Measurements from ENCODE around the gene ESYT1. TPM values are rescaled to one million over a fixed set of nuclear protein-coding genes. Genes with fewer than 3 reads are reported as not detected.

Gene ESYT1
- total and polyA plus RNA-seq, 2 donors: 39.2 to 63.4 TPM

GRCh38 chr12:56160894-56161689 is 33.0 kb downstream of the ESYT1 start:
- Histone ChIP-seq H3K27ac (ENCODE audit: low read depth in 1 of 2, low read length in 1 of 2) (peak overlapping the region; percentile 91 to 92), H3K27me3 (ENCODE audit: control insufficient read depth in 2 of 2, insufficient read depth in 1 of 2, low read length in 1 of 2) (no peaks in the 10 kb centered on the region), H3K4me3 (ENCODE audit: low read length in 2 of 2) (peak overlapping the region; percentile 62 to 88), H3K9me3 (ENCODE audit: control insufficient read depth in 2 of 2, insufficient read depth in 1 of 2, low read length in 1 of 2) (no peaks in the 10 kb centered on the region), H3K36me3 (ENCODE audit: control insufficient read depth in 2 of 2, insufficient read depth in 2 of 2, low read length in 1 of 2) (peaks cover 60 to 68% of the 10 kb centered on the region in 2 donors), H3K4me1 (ENCODE audit: control insufficient read depth in 2 of 2, insufficient read depth in 2 of 2, low read length in 2 of 2) (peaks cover 26 to 41% of the 10 kb centered on the region in 2 donors)
- DNase-seq (ENCODE audit: low read depth in 6 of 9, low spot score in 9 of 9): no peak
- WGBS: 95% methylated on average over 11 of the region's 11 CpGs

- Histone ChIP-seq H3K27me3 (ENCODE audit: control insufficient read depth in 2 of 2, insufficient read depth in 1 of 2, low read length in 1 of 2) (no peaks in the 10 kb centered on the region), H3K27ac (ENCODE audit: low read depth in 1 of 2, low read length in 1 of 2) (peak overlapping the region; percentile 32 to 46), H3K36me3 (ENCODE audit: control insufficient read depth in 2 of 2, insufficient read depth in 2 of 2, low read length in 1 of 2) (peaks cover 63 to 73% of the 10 kb centered on the region in 2 donors), H3K4me1 (ENCODE audit: control insufficient read depth in 2 of 2, insufficient read depth in 2 of 2, low read length in 2 of 2) (peaks cover 26 to 41% of the 10 kb centered on the region in 2 donors), H3K4me3 (ENCODE audit: low read length in 2 of 2) (no peak overlapping the region), H3K9me3 (ENCODE audit: control insufficient read depth in 2 of 2, insufficient read depth in 1 of 2, low read length in 1 of 2) (no peaks in the 10 kb centered on the region)
- no peak for DNase-seq (ENCODE audit: low read depth in 6 of 9, low spot score in 9 of 9)
- WGBS: 93% methylated on average over 10 of the region's 10 CpGs
Observed at GRCh38 chr12:56161690-56162351, 33.8 kb downstream of the ESYT1 start.

- H3K4me1 ChIP-seq (ENCODE audit: control insufficient read depth in 2 of 2, insufficient read depth in 2 of 2, low read length in 2 of 2): peaks cover 22 to 32% of the 10 kb centered on the region in 2 donors
- peak overlapping the region in 1 of 2 donors; percentile 38 for H3K27ac ChIP-seq (ENCODE audit: low read depth in 1 of 2, low read length in 1 of 2)
- DNase-seq (ENCODE audit: low read depth in 6 of 9, low spot score in 9 of 9): no peak
- H3K9me3 ChIP-seq (ENCODE audit: control insufficient read depth in 2 of 2, insufficient read depth in 1 of 2, low read length in 1 of 2): no peaks in the 10 kb centered on the region
- 96% methylated on average over 11 of the region's 11 CpGs for WGBS
- H3K4me3 ChIP-seq (ENCODE audit: low read length in 2 of 2): no peak overlapping the region
- H3K36me3 ChIP-seq (ENCODE audit: control insufficient read depth in 2 of 2, insufficient read depth in 2 of 2, low read length in 1 of 2): peaks cover 71 to 78% of the 10 kb centered on the region in 2 donors
- no peaks in the 10 kb centered on the region for H3K27me3 ChIP-seq (ENCODE audit: control insufficient read depth in 2 of 2, insufficient read depth in 1 of 2, low read length in 1 of 2)
Observed at GRCh38 chr12:56162468-56163290, 34.6 kb downstream of the ESYT1 start.

- 98% methylated on average over 11 of the region's 11 CpGs for WGBS
- H3K4me3 ChIP-seq (ENCODE audit: low read length in 2 of 2): no peak overlapping the region
- H3K36me3 ChIP-seq (ENCODE audit: control insufficient read depth in 2 of 2, insufficient read depth in 2 of 2, low read length in 1 of 2): peaks cover 77 to 89% of the 10 kb centered on the region in 2 donors
- no peaks in the 10 kb centered on the region for H3K9me3 ChIP-seq (ENCODE audit: control insufficient read depth in 2 of 2, insufficient read depth in 1 of 2, low read length in 1 of 2)
- no peaks in the 10 kb centered on the region for H3K27me3 ChIP-seq (ENCODE audit: control insufficient read depth in 2 of 2, insufficient read depth in 1 of 2, low read length in 1 of 2)
- peak overlapping the region in 1 of 2 donors; percentile 20 for H3K27ac ChIP-seq (ENCODE audit: low read depth in 1 of 2, low read length in 1 of 2)
- peaks cover 22 to 30% of the 10 kb centered on the region in 2 donors for H3K4me1 ChIP-seq (ENCODE audit: control insufficient read depth in 2 of 2, insufficient read depth in 2 of 2, low read length in 2 of 2)
- no peak for DNase-seq (ENCODE audit: low read depth in 6 of 9, low spot score in 9 of 9)
Observed at GRCh38 chr12:56163533-56164344, 35.7 kb downstream of the ESYT1 start.

GRCh38 chr12:56164345-56164729 is 36.3 kb downstream of the ESYT1 start:
- no peak for DNase-seq (ENCODE audit: low read depth in 6 of 9, low spot score in 9 of 9)
- Histone ChIP-seq H3K27me3 (ENCODE audit: control insufficient read depth in 2 of 2, insufficient read depth in 1 of 2, low read length in 1 of 2) (no peaks in the 10 kb centered on the region), H3K27ac (ENCODE audit: low read depth in 1 of 2, low read length in 1 of 2) (peak overlapping the region in 1 of 2 donors; percentile 20), H3K36me3 (ENCODE audit: control insufficient read depth in 2 of 2, insufficient read depth in 2 of 2, low read length in 1 of 2) (peaks cover 83 to 94% of the 10 kb centered on the region in 2 donors), H3K9me3 (ENCODE audit: control insufficient read depth in 2 of 2, insufficient read depth in 1 of 2, low read length in 1 of 2) (no peaks in the 10 kb centered on the region), H3K4me1 (ENCODE audit: control insufficient read depth in 2 of 2, insufficient read depth in 2 of 2, low read length in 2 of 2) (peaks cover 20 to 25% of the 10 kb centered on the region in 2 donors), H3K4me3 (ENCODE audit: low read length in 2 of 2) (no peak overlapping the region)
- 98% methylated on average over 17 of the region's 17 CpGs for WGBS

- Histone ChIP-seq H3K4me3 (ENCODE audit: low read length in 2 of 2) (no peak overlapping the region), H3K9me3 (ENCODE audit: control insufficient read depth in 2 of 2, insufficient read depth in 1 of 2, low read length in 1 of 2) (no peaks in the 10 kb centered on the region), H3K36me3 (ENCODE audit: control insufficient read depth in 2 of 2, insufficient read depth in 2 of 2, low read length in 1 of 2) (peaks cover 83 to 94% of the 10 kb centered on the region in 2 donors), H3K27ac (ENCODE audit: low read depth in 1 of 2, low read length in 1 of 2) (no peak overlapping the region), H3K4me1 (ENCODE audit: control insufficient read depth in 2 of 2, insufficient read depth in 2 of 2, low read length in 2 of 2) (peaks cover 10 to 15% of the 10 kb centered on the region in 2 donors), H3K27me3 (ENCODE audit: control insufficient read depth in 2 of 2, insufficient read depth in 1 of 2, low read length in 1 of 2) (no peaks in the 10 kb centered on the region)
- 94% methylated on average over 4 of the region's 4 CpGs for WGBS
- no peak for DNase-seq (ENCODE audit: low read depth in 6 of 9, low spot score in 9 of 9)
Observed at GRCh38 chr12:56165369-56165768, 37.3 kb downstream of the ESYT1 start.

GRCh38 chr12:56169229-56169759 is 41.2 kb downstream of the ESYT1 start:
- Histone ChIP-seq H3K4me3 (ENCODE audit: low read length in 2 of 2) (no peak overlapping the region), H3K9me3 (ENCODE audit: control insufficient read depth in 2 of 2, insufficient read depth in 1 of 2, low read length in 1 of 2) (no peaks in the 10 kb centered on the region), H3K36me3 (ENCODE audit: control insufficient read depth in 2 of 2, insufficient read depth in 2 of 2, low read length in 1 of 2) (peaks cover 84 to 92% of the 10 kb centered on the region in 2 donors), H3K27me3 (ENCODE audit: control insufficient read depth in 2 of 2, insufficient read depth in 1 of 2, low read length in 1 of 2) (no peaks in the 10 kb centered on the region), H3K4me1 (ENCODE audit: control insufficient read depth in 2 of 2, insufficient read depth in 2 of 2, low read length in 2 of 2) (no peaks in the 10 kb centered on the region), H3K27ac (ENCODE audit: low read depth in 1 of 2, low read length in 1 of 2) (no peak overlapping the region)
- WGBS: 97% methylated on average over 11 of the region's 11 CpGs
- DNase-seq (ENCODE audit: low read depth in 6 of 9, low spot score in 9 of 9): no peak

GRCh38 chr12:56172839-56173238 is 44.8 kb downstream of the ESYT1 start:
- Histone ChIP-seq H3K27ac (ENCODE audit: low read depth in 1 of 2, low read length in 1 of 2) (no peak overlapping the region), H3K9me3 (ENCODE audit: control insufficient read depth in 2 of 2, insufficient read depth in 1 of 2, low read length in 1 of 2) (no peaks in the 10 kb centered on the region), H3K36me3 (ENCODE audit: control insufficient read depth in 2 of 2, insufficient read depth in 2 of 2, low read length in 1 of 2) (peaks cover 73 to 91% of the 10 kb centered on the region in 2 donors), H3K4me1 (ENCODE audit: control insufficient read depth in 2 of 2, insufficient read depth in 2 of 2, low read length in 2 of 2) (no peaks in the 10 kb centered on the region), H3K27me3 (ENCODE audit: control insufficient read depth in 2 of 2, insufficient read depth in 1 of 2, low read length in 1 of 2) (no peaks in the 10 kb centered on the region), H3K4me3 (ENCODE audit: low read length in 2 of 2) (no peak overlapping the region)
- no peak for DNase-seq (ENCODE audit: low read depth in 6 of 9, low spot score in 9 of 9)
- WGBS: 95% methylated on average over 7 of the region's 7 CpGs

Data from thymus (tissue), 11 donors.